ENCODE measurements around the gene BCL11A. TPM values are rescaled to one million over a fixed set of nuclear protein-coding genes. Genes with fewer than 3 reads are reported as not detected.
"Not testable (repeated sequence)": the region's sequence is repeated elsewhere in the genome, so short reads cannot be mapped to it uniquely, and the experiment has no call there.

Gene BCL11A
- total RNA-seq, 6 experiments from 2014 or later: 1.1 to 3.0 (median 1.9) TPM

- Mint-ChIP-seq H3K27me3 (ENCODE audit: insufficient read depth) (peaks cover 10% of the 10 kb centered on the region), H3K9me3 (peaks cover 12% of the 10 kb centered on the region; the same call in 1 of the 2 replicates), H3K4me1 (ENCODE audit: low read depth) (no peaks in the 10 kb centered on the region), H3K36me3 (ENCODE audit: low read depth) (no peaks in the 10 kb centered on the region), H3K27ac (no peak overlapping the region), H3K4me3 (no peak overlapping the region)
- DNase-seq: no peak
- TF ChIP-seq CTCF (IDR thresholded peaks at IDR 0.05): no peak
Measured at GRCh38 chr2:60426880-60427279, 126.6 kb downstream of the BCL11A start.

- Mint-ChIP-seq H3K27me3 (ENCODE audit: insufficient read depth) (peaks cover 10% of the 10 kb centered on the region), H3K27ac (no peak overlapping the region), H3K4me3 (no peak overlapping the region), H3K4me1 (ENCODE audit: low read depth) (no peaks in the 10 kb centered on the region), H3K36me3 (ENCODE audit: low read depth) (no peaks in the 10 kb centered on the region), H3K9me3 (peaks cover 12% of the 10 kb centered on the region; the same call in 1 of the 2 replicates)
- DNase-seq: no peak
- no peak for TF ChIP-seq CTCF (IDR thresholded peaks at IDR 0.05)
Measured at GRCh38 chr2:60426341-60426740, 127.1 kb downstream of the BCL11A start.

- H3K27ac Mint-ChIP-seq: no peak overlapping the region
- no peaks in the 10 kb centered on the region for H3K36me3 Mint-ChIP-seq (ENCODE audit: low read depth)
- peaks cover 12% of the 10 kb centered on the region; the same call in 1 of the 2 replicates for H3K9me3 Mint-ChIP-seq
- TF ChIP-seq CTCF (IDR thresholded peaks at IDR 0.05): no peak
- no peak for DNase-seq
- no peak overlapping the region for H3K4me3 Mint-ChIP-seq
- H3K27me3 Mint-ChIP-seq (ENCODE audit: insufficient read depth): peaks cover 7% of the 10 kb centered on the region
- no peaks in the 10 kb centered on the region for H3K4me1 Mint-ChIP-seq (ENCODE audit: low read depth)
Measured at GRCh38 chr2:60424233-60424632, 129.2 kb downstream of the BCL11A start.

- no peak for DNase-seq
- H3K9me3 Mint-ChIP-seq: peaks cover 12% of the 10 kb centered on the region; the same call in 1 of the 2 replicates
- no peak overlapping the region for H3K4me3 Mint-ChIP-seq
- no peak for TF ChIP-seq CTCF (IDR thresholded peaks at IDR 0.05)
- H3K27me3 Mint-ChIP-seq (ENCODE audit: insufficient read depth): peaks cover 7% of the 10 kb centered on the region
- H3K27ac Mint-ChIP-seq: no peak overlapping the region
- H3K4me1 Mint-ChIP-seq (ENCODE audit: low read depth): no peaks in the 10 kb centered on the region
- H3K36me3 Mint-ChIP-seq (ENCODE audit: low read depth): no peaks in the 10 kb centered on the region
Measured at GRCh38 chr2:60423505-60423904, 129.9 kb downstream of the BCL11A start.

- no peak for DNase-seq
- H3K4me3 Mint-ChIP-seq: no peak overlapping the region
- H3K9me3 Mint-ChIP-seq: peaks cover 12% of the 10 kb centered on the region; the same call in 1 of the 2 replicates
- peaks cover 9% of the 10 kb centered on the region for H3K27me3 Mint-ChIP-seq (ENCODE audit: insufficient read depth)
- no peak overlapping the region for H3K27ac Mint-ChIP-seq
- H3K4me1 Mint-ChIP-seq (ENCODE audit: low read depth): no peaks in the 10 kb centered on the region
- TF ChIP-seq CTCF (IDR thresholded peaks at IDR 0.05): no peak
- no peaks in the 10 kb centered on the region for H3K36me3 Mint-ChIP-seq (ENCODE audit: low read depth)
Measured at GRCh38 chr2:60422826-60423483, 130.5 kb downstream of the BCL11A start.

GRCh38 chr2:60417210-60417609, 136.2 kb downstream of the BCL11A start:
- H3K27ac Mint-ChIP-seq; H3K27me3 Mint-ChIP-seq (ENCODE audit: insufficient read depth); DNase-seq; H3K4me3 Mint-ChIP-seq; H3K36me3 Mint-ChIP-seq (ENCODE audit: low read depth): not testable (repeated sequence)
- H3K9me3 Mint-ChIP-seq: peaks cover 21% of the 10 kb centered on the region
- peaks cover 26% of the 10 kb centered on the region for H3K4me1 Mint-ChIP-seq (ENCODE audit: low read depth)
